ENCODE results near the gene FBXL7.
"Not testable (repeated sequence)": the region's sequence is repeated elsewhere in the genome, so short reads cannot be mapped to it uniquely, and the experiment has no call there.

FBXL7 gene

GRCh38 chr5:15833365-15833764 lies 333.4 kb downstream of the FBXL7 start:
- FAIRE-seq, result no peak

GRCh38 chr5:15834596-15835245 lies 334.7 kb downstream of the FBXL7 start:
- FAIRE-seq, result no peak

DNA sequence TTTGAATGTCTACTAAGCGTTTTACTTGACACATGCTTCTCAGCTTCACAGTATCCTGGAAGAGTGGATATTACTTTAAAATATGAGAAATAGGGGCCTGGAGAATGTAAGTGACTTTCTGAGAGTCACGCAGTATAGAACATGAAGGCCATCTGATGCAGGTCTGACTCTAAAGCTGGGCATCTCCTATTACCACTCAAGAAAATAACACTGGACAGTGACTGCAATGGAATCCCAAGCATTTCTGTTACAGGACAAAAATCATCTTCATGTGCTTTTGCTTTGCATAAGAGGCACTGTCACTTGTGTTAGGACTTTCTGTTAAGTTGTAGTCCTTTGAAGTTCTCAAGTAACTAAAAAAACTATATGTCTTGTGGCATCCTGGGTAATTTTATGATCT lies 335.5 kb downstream of the FBXL7 start:
- no peak for FAIRE-seq

DNA sequence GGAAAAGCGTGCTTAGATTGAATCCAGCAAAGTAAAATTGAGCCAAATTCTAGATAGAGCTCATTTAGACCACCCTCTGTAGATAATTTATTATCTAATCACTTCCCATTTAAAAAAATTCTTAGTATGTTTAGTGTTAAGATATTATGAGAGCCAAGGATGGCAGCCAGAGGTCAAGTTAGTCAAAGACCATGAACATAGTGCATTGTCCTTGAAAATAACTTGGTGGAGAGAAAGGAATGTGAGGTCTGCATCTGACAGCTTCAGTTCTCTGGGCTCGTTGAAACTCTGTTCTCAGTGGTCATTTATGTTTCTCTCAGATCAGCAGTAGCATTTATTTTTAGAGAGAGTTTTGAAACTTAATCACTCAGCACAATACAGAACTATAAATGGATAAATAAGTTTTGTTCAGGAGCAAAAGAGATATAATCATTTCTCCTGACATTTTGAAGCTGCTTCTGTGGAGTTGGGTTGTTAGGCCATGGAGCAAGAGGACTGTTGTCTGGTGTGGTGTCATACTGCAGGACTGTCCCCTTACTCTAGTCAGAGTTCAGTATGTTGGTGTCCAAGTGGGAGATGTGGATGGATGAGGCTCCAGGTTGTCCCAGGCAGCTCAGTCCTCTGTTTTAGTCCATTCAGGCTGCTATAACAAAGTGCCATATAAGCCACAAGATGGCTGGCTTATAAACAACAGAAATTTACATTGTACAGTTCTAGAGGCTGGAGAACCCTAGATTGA lies 337.7 kb downstream of the FBXL7 start:
- FAIRE-seq, result no peak

DNA sequence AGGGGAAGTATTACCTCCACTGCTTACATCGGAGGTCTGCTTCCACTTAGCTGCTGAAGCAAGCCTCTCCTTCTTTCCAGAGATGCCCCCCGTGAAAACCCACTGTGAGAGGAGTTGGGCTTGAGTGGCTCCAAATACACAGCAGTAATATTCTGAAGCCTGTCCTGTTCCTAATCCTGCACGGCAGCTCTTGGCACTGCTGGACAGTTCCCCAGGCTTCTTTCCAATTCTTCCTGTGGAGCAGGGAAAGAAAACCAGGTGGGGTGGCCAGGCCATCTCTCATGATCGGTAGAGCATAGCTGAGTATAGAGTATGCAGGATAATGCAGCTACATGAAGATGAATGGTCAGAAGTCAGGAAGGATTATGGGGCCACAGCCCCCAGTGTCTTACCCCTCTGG lies 344.3 kb downstream of the FBXL7 start:
- no peak for FAIRE-seq

GRCh38 chr5:15844871-15845270 lies 344.9 kb downstream of the FBXL7 start:
- no peak for FAIRE-seq

DNA sequence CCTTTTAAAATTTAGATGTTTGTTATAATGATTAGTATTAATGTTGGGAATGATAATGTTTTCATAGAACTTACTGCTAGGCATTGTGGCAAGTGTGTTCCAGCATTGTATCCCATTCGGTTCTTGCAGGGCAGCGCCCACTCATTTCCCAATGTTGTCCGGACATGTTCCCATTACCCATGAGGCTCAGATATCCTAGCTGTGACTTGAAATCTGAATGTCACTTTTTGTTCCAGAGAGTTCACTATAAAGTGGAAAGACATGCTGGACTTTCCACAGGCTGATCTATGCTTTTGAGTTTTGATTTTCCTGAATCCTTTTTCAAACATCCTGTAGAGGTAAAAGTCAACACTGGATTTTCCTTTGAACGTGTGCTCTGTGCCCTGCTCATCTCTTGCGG lies 350.6 kb downstream of the FBXL7 start:
- FAIRE-seq, result no peak

GRCh38 chr5:15850939-15851341 lies 351.0 kb downstream of the FBXL7 start:
- FAIRE-seq, result no peak

DNA sequence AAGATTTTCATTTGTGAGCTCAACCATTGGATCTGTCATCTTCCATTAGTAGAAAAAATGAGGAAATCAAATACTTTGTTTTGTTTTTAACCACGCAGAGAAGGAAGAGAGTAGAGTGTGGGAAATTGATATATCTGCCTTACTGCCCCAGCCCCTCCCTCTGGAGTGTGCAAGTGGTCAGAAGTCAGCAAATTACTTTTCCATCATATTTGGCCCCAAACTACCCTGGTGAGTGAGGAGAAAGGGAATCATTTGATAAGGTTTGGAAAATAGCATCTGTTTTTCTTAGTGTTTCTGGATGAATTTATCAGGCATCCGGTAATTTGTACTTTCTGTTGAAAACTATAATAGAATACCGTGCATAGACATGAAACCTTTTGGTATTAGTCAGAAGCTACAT lies 352.2 kb downstream of the FBXL7 start:
- FAIRE-seq, result no peak

- FAIRE-seq, result no peak
Measured at GRCh38 chr5:15852949-15853348, 353.0 kb downstream of the FBXL7 start.

- no peak for FAIRE-seq
Measured at GRCh38 chr5:15858326-15858725, 358.3 kb downstream of the FBXL7 start.

- no peak for FAIRE-seq
Measured at GRCh38 chr5:15864536-15865215, 364.7 kb downstream of the FBXL7 start.

DNA sequence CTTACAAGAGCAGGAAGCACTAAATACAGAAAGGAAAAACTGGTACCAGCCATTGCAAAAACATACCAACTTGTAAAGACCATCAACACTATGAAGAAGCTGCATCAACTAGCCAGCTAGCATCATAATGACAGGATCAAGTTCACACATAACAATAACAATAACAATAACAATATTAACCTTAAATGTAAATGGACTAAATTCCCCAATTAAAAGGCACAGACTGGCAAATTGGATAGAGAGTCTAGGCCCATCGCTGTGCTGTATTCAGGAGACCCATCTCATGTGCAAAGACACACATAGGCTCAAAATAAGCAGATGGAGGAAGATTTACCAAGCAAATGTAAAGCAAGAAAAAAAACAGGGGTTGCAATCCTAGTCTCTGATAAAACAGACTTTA lies 372.3 kb downstream of the FBXL7 start:
- not testable (repeated sequence) for FAIRE-seq

GRCh38 chr5:15877914-15878313 lies 377.9 kb downstream of the FBXL7 start:
- no peak for FAIRE-seq

GRCh38 chr5:15880201-15880600 lies 380.2 kb downstream of the FBXL7 start:
- FAIRE-seq, result no peak

- FAIRE-seq, result no peak
Measured at GRCh38 chr5:15885156-15885555, 385.2 kb downstream of the FBXL7 start.

- no peak for FAIRE-seq
Measured at GRCh38 chr5:15886156-15886555, 386.2 kb downstream of the FBXL7 start.

DNA sequence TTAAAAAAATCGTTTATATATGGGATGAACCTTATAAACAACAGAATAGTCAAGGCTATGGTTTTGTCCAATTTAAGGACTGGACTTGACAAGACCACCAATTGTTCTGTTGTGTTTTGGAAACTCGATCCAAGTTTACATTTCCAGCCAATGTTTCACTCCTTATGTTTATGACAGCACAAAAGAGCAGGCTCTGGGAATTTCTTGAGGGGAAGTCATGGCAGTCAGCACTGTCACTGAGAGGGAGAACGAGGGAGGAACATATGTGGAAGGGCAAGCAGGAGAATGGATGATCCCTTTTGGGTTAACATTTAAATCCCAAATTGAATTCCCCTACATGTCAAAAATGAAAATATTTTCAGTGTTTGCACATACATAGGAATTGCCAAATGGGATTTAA lies 387.1 kb downstream of the FBXL7 start:
- FAIRE-seq, result no peak

DNA sequence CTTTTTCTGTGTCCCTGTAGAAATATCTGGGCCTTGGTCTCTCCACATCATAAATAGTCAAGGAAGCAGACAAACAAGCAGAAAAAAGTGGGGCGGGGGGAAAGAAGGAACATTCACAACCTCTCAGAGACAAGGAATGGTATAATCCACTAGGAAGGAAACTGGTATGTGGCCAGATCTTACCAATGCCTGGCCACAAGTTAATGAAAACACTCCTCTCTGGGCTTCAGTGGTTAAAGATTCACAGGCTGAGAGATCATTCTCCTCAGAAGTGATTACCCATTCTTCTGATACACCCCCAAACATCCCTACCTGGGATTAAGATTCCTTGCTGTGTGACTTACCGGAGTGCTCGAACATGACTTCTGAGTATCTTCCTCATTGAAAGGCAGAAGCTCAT lies 389.0 kb downstream of the FBXL7 start:
- FAIRE-seq, result no peak

DNA sequence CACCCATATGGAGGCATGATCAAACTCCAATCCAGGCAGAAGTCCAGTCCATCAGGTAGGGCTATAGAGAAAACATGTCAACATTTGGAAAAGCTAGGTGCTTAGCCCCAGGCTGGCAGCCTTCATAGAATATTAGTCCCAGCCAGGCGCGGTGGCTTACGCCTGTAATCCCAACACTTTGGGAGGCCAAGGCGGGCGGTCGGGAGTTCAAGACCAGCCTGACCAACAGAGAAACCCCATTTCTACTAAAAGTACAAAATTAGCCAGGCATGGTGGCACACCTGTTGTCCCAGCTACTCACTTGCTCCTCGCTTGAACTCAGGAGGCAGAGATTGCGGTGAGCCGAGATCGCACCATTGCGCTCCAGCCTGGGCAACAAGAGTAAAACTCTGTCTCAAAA lies 393.9 kb downstream of the FBXL7 start:
- no peak for FAIRE-seq

DNA sequence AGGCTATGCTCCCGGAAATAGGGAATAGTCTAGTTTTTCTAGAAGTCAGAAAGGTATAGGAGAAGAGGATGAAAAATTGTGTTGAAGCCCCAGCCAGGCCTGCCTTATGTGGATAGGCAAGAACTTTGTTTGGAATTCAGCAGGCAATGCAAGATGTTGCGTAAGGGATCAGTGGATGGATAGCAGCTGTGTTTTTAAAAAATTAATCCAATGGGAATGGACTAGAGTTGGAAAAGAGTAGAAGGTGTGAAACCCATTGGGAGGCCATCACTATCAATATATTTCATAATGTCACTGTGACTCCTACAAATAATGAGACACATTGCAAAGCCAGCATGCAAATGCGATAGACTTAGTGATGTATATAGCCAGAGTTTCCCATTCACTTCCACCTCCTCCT lies 397.7 kb downstream of the FBXL7 start:
- no peak for FAIRE-seq

- no peak for FAIRE-seq
Measured at GRCh38 chr5:15898641-15899040, 398.7 kb downstream of the FBXL7 start.

DNA sequence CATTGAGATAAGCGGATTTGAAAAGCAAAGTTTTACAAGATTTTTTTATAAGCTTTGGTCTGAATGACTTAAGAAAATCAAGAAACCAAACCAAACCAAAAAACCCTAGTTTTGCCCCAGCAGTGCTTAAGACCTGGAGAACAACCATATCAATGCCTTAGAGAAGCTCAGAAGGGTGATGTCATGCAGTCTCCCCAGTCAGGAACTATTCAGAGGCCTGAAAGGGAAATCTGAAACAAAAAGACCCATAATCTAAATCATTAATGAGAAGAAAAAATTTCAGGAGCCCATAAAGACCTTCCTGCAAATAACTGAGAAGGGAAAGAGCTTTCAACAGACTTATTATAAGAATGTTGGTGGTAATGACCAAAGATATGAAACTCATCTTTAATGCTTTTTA lies 399.5 kb downstream of the FBXL7 start:
- no peak for FAIRE-seq

GRCh38 chr5:15901151-15901550 lies 401.2 kb downstream of the FBXL7 start:
- no peak for FAIRE-seq

All from A204.1 (cell line).